Smooth muscle cell of the brain vasculature (primary cell): Measurements from ENCODE around the gene MBTD1.

Experiments used
- DNase-seq: peaks from one replicate; pipeline ENCODE4 v3.0.0-alpha.2; 2012; ENCODE audit warnings: low read depth, low spot score

Gene MBTD1

GRCh38 chr17:51147650-51148049 lies 112.2 kb downstream of the MBTD1 start:
- DNase-seq: no peak

GRCh38 chr17:51144266-51145022 lies 115.4 kb downstream of the MBTD1 start:
- no peak for DNase-seq

- no peak for DNase-seq
These were observed 117.3 kb downstream of the MBTD1 start for GRCh38 chr17:51142597-51142996.

GRCh38 chr17:51135956-51136355 lies 123.9 kb downstream of the MBTD1 start:
- DNase-seq: no peak

- no peak for DNase-seq
These were observed 126.5 kb downstream of the MBTD1 start for GRCh38 chr17:51133365-51133764.

- DNase-seq: no peak
These were observed 126.9 kb downstream of the MBTD1 start for GRCh38 chr17:51132964-51133319.

- DNase-seq: no peak
These were observed 131.8 kb downstream of the MBTD1 start for GRCh38 chr17:51128076-51128475.
